CD4-positive, alpha-beta T cell (primary cell): ENCODE results near the gene LAT. TPM values are rescaled to one million over a fixed set of nuclear protein-coding genes. Genes with fewer than 3 reads are reported as not detected.
A peak's percentile ranks its signal among the peaks of the same experiment; 100 is the strongest.

Experiments used
- ATAC-seq: fragments of 200-7000 bp; cut with Tn5 transposase; one replicate; pipeline ENCODE4 v1.10.0; 2022; ENCODE audit warnings: mild to moderate bottlenecking; ENCODE audit not compliant: poor library complexity
- CTCF ChIA-PET: fragments of 350-600 bp; sonication (Branson Sonifier 250); formaldehyde crosslinking; loops from one replicate; lab custom pipeline; 2021; ENCODE audit warnings: antibody characterized with exemption, inconsistent platforms; lab: Charles Lee
- POLR2A ChIA-PET: fragments of 350-600 bp; sonication (Branson Sonifier 250); formaldehyde crosslinking; loops from one replicate; lab custom pipeline; 2021; ENCODE audit warnings: antibody characterized with exemption, inconsistent platforms; lab: Charles Lee
- DNase-seq, 14 experiments: peaks; one replicate each; pipeline ENCODE4 v3.0.0-alpha.2; 2013 to 2020; ENCODE audit warnings: mixed read lengths in 2 of 14
- H3K27ac ChIP-seq, 2 donors: one replicate each; pipeline versions ENCODE4 v1.5.1 to v1.7.0; 2013; ENCODE audit warnings: low read length in 2 of 2, low read depth in 1 of 2, mild to moderate bottlenecking in 1 of 2
- H3K27me3 ChIP-seq, 2 experiments: 1 replicate in 1 of 2; 2 replicates in 1 of 2; pipeline versions ENCODE4 v1.6.1 to v1.7.0; 2013; ENCODE audit warnings: low read length in 2 of 2, control low read depth in 1 of 2, mild to moderate bottlenecking in 1 of 2, moderate library complexity in 1 of 2; ENCODE audit not compliant: insufficient read depth in 2 of 2, control insufficient read depth in 1 of 2
- H3K36me3 ChIP-seq: one replicate; pipeline ENCODE4 v1.6.1; 2013; ENCODE audit warnings: low read length, control low read depth; ENCODE audit not compliant: insufficient read depth
- H3K4me1 ChIP-seq: one replicate; pipeline ENCODE4 v1.6.1; 2013; ENCODE audit warnings: low read length, control low read depth; ENCODE audit not compliant: insufficient read depth
- H3K4me3 ChIP-seq: one replicate; pipeline ENCODE4 v1.5.1; 2013; ENCODE audit warnings: mild to moderate bottlenecking, low read length, moderate library complexity
- H3K9me3 ChIP-seq, 2 experiments: 1 replicate in 1 of 2; 2 replicates in 1 of 2; pipeline versions ENCODE4 v1.6.1 to v1.7.0; 2013; ENCODE audit warnings: low read length in 2 of 2, mild to moderate bottlenecking in 2 of 2, control low read depth in 1 of 2, moderate library complexity in 1 of 2; ENCODE audit not compliant: control insufficient read depth in 1 of 2, insufficient read depth in 1 of 2
- H3K27ac Mint-ChIP-seq: one replicate; pipeline ENCODE4 v1.8.0; 2020; ENCODE audit warnings: mixed read lengths
- H3K27me3 Mint-ChIP-seq: one replicate; pipeline ENCODE4 v1.8.0; 2021; ENCODE audit warnings: mixed read lengths
- H3K36me3 Mint-ChIP-seq: one replicate; pipeline ENCODE4 v1.8.0; 2021; ENCODE audit warnings: low read depth, mixed read lengths
- H3K4me1 Mint-ChIP-seq: one replicate; pipeline ENCODE4 v1.8.0; 2021; ENCODE audit warnings: low read depth, mixed read lengths
- H3K4me3 Mint-ChIP-seq: one replicate; pipeline ENCODE4 v1.8.0; 2020; ENCODE audit warnings: mild to moderate bottlenecking, mixed read lengths
- H3K9me3 Mint-ChIP-seq: one replicate; pipeline ENCODE4 v1.8.0; 2020; ENCODE audit warnings: mixed read lengths
- CTCF ChIP-seq: fragments of 200-600 bp; IDR thresholded peaks from one replicate; pipeline ENCODE4 v1.8.0; 2022; ENCODE audit warnings: antibody characterized with exemption, mild to moderate bottlenecking
- intact Hi-C, 2 experiments: fragments of 100-400 bp; cut with DNase I in 1 of 2; cut with micrococcal nuclease in 1 of 2; formaldehyde crosslinking; loops; one replicate each; pipeline versions ENCODE4 v1.15.1 to v1.9.0; 2023 to 2025; cut with DNase I, micrococcal nuclease
- total RNA-seq, 174 experiments: library from RNA in 2 of 174; stranded (reverse) in 2 of 174; gene quantifications; one replicate each; pipeline ENCODE4 v1.2.3 and lab custom pipeline; 2021 to 2026

LAT gene
- total RNA-seq, 2 experiments from 2014 or later = 156 to 160 TPM

- Mint-ChIP-seq H3K36me3 (peaks cover 93% of the 10 kb centered on the region), H3K4me1 (peaks cover 68% of the 10 kb centered on the region), H3K27me3 (no peaks in the 10 kb centered on the region), H3K4me3 (peak overlapping the region; percentile 100), H3K9me3 (peaks cover 6% of the 10 kb centered on the region), H3K27ac (peak overlapping the region; percentile 100)
- Histone ChIP-seq H3K9me3 (peaks cover 5 to 13% of the 10 kb centered on the region in 2 experiments), H3K27me3 (no peaks in the 10 kb centered on the region), H3K36me3 (peaks cover 65% of the 10 kb centered on the region), H3K4me3 (peak overlapping the region; percentile 99), H3K27ac (peak overlapping the region; percentile 69 to 88), H3K4me1 (peaks cover 78% of the 10 kb centered on the region)
- ChIA-PET POLR2A (interaction anchor here (1.7 to 8.2 kb wide), 8 partner anchors 8 to 89 kb away, joined by 3 to 100 read pairs (median 24); partner anchors contain the start of gene SPNS1), CTCF (interaction anchor here (2.6 to 4.5 kb wide), 2 partner anchors 9 to 12 kb away, joined by 8 to 22 read pairs; partner anchors contain the start of gene SPNS1)
- peak in 2 of 14 experiments; percentile 33 to 55 for DNase-seq
- intact Hi-C loops = no loop called here
- TF ChIP-seq CTCF = no peak
- ATAC-seq = no peak
Measured at GRCh38 chr16:28986046-28986445, 1.2 kb downstream of the LAT start.

DNA sequence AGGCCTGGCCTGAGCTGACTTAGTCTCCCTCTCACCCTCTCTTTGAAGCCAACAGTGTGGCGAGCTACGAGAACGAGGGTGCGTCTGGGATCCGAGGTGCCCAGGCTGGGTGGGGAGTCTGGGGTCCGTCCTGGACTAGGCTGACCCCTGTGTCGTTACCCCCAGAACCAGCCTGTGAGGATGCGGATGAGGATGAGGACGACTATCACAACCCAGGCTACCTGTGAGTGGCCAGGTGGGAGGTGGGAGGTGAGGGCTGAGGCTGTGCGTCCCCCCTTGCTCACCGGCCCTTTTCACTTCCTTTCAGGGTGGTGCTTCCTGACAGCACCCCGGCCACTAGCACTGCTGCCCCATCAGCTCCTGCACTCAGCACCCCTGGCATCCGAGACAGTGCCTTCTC, 1.6 kb downstream of the LAT start:
- peaks cover 82% of the 10 kb centered on the region for H3K4me1 ChIP-seq
- peak overlapping the region; percentile 69 to 88 for H3K27ac ChIP-seq
- Mint-ChIP-seq H3K4me1 (peaks cover 68% of the 10 kb centered on the region), H3K27me3 (no peaks in the 10 kb centered on the region), H3K36me3 (peaks cover 92% of the 10 kb centered on the region), H3K4me3 (peak overlapping the region; percentile 100), H3K9me3 (peaks cover 6% of the 10 kb centered on the region), H3K27ac (peak overlapping the region; percentile 100)
- DNase-seq = peak in 2 of 14 experiments; percentile 38 to 52
- intact Hi-C loops = no loop called here
- peaks cover 5 to 10% of the 10 kb centered on the region in 2 experiments for H3K9me3 ChIP-seq
- TF ChIP-seq CTCF = no peak
- POLR2A ChIA-PET = interaction anchor here (1.4 to 8.2 kb wide), 12 partner anchors 8 to 164 kb away, joined by 3 to 100 read pairs (median 18); partner anchors contain the start of genes ATXN2L and SPNS1
- H3K4me3 ChIP-seq = peak overlapping the region; percentile 99
- CTCF ChIA-PET = interaction anchor here (1.4 to 4.5 kb wide), 3 partner anchors 9 to 35 kb away, joined by 3 to 22 read pairs (median 8); partner anchors contain the start of gene SPNS1
- no peaks in the 10 kb centered on the region for H3K27me3 ChIP-seq
- no peak for ATAC-seq
- peaks cover 63% of the 10 kb centered on the region for H3K36me3 ChIP-seq

DNA sequence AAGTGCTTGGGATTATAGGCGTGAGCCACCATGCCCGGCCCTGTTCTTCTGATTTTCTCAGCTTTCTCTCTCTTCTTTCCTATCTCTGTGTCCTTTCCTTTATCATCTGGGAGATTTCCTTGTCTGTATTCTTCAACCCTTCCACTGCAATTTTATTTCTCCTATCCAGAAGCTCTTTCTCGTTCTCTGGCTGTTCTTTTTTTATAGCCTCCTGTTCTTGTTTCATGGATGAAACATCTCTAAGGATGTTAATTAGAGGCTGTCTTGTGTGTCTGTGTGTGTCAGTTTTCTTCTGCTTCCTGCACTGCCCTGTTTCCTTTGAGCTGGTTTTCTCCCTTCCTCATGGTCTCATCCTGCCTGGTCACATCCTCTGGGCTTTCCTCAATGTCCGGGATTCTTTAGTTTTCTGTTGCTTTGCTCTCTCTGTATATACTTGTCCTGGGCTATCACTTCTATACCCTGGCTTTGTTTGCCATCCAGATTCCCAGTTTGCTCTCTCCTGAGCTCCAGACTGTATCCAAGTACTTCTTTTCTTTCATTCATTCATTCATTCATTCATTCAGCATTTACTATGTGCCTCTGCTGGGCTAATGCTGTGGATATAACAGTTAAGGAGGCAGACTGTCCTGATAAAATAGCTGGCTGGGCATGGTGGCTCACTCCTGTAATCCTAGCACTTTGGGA, 2.5 kb downstream of the LAT start:
- Histone ChIP-seq H3K4me3 (peak overlapping the region; percentile 99), H3K36me3 (peaks cover 62% of the 10 kb centered on the region), H3K4me1 (peaks cover 79% of the 10 kb centered on the region), H3K27ac (peak overlapping the region; percentile 69 to 88), H3K27me3 (no peaks in the 10 kb centered on the region), H3K9me3 (peaks cover 5% of the 10 kb centered on the region in 2 experiments)
- H3K36me3 Mint-ChIP-seq = peaks cover 86% of the 10 kb centered on the region
- H3K27ac Mint-ChIP-seq = peak overlapping the region; percentile 100
- peaks cover 74% of the 10 kb centered on the region for H3K4me1 Mint-ChIP-seq
- POLR2A ChIA-PET = interaction anchor here (1.1 to 8.2 kb wide), 13 partner anchors 10 to 165 kb away, joined by 3 to 100 read pairs (median 10); partner anchors contain the start of genes ATXN2L and SPNS1
- TF ChIP-seq CTCF = no peak
- H3K4me3 Mint-ChIP-seq = peak overlapping the region; percentile 100
- ATAC-seq = no peak
- no peak for DNase-seq
- CTCF ChIA-PET = interaction anchor here (0.8 to 4.5 kb wide), 4 partner anchors 10 to 34 kb away, joined by 3 to 22 read pairs (median 6); partner anchors contain the start of gene SPNS1
- H3K27me3 Mint-ChIP-seq = no peaks in the 10 kb centered on the region
- peaks cover 6% of the 10 kb centered on the region for H3K9me3 Mint-ChIP-seq
- intact Hi-C loops = no loop called here
